Liver (tissue), 9 donors: ENCODE measurements around the gene NF2. TPM values are rescaled to one million over a fixed set of nuclear protein-coding genes. Genes with fewer than 3 reads are reported as not detected.
"Not testable (repeated sequence)": the region's sequence is repeated elsewhere in the genome, so short reads cannot be mapped to it uniquely, and the experiment has no call there.

Experiments
- DNase-seq: peaks from one replicate; pipeline ENCODE4 v3.0.0-alpha.2; 2017; ENCODE audit warnings: low spot score
- H3K27ac ChIP-seq, 2 donors: one replicate each; pipeline ENCODE4 v1.7.0; 2013; ENCODE audit warnings: inconsistent platforms in 2 of 2, low read length in 2 of 2, control low read depth in 1 of 2, low read depth in 1 of 2, mild to moderate bottlenecking in 1 of 2
- H3K27me3 ChIP-seq, 4 donors: one replicate each; pipeline versions ENCODE4 v1.6.1 to v1.7.0; 2013; ENCODE audit warnings: low read length in 3 of 4, inconsistent platforms in 1 of 4, mild to moderate bottlenecking in 1 of 4, moderate library complexity in 1 of 4; ENCODE audit not compliant: control insufficient read depth in 4 of 4, insufficient read depth in 4 of 4
- H3K36me3 ChIP-seq, 4 donors: one replicate each; pipeline versions ENCODE4 v1.6.1 to v1.7.0; 2013; ENCODE audit warnings: low read length in 3 of 4, mild to moderate bottlenecking in 3 of 4, low read depth in 1 of 4, moderate library complexity in 1 of 4; ENCODE audit not compliant: control insufficient read depth in 4 of 4, insufficient read depth in 3 of 4
- H3K4me1 ChIP-seq, 4 donors: one replicate each; pipeline versions ENCODE4 v1.6.1 to v1.7.0; 2013; ENCODE audit warnings: low read length in 3 of 4, mild to moderate bottlenecking in 3 of 4, moderate library complexity in 1 of 4; ENCODE audit not compliant: control insufficient read depth in 4 of 4, insufficient read depth in 4 of 4
- H3K4me3 ChIP-seq, 3 donors: one replicate each; pipeline versions ENCODE4 v1.6.1 to v1.7.0; 2013; ENCODE audit warnings: low read length in 3 of 3, control low read depth in 1 of 3, low read depth in 1 of 3, mild to moderate bottlenecking in 1 of 3
- H3K9ac ChIP-seq, 2 donors: one replicate each; pipeline ENCODE4 v1.7.0; 2013; ENCODE audit warnings: low read length in 2 of 2, mild to moderate bottlenecking in 2 of 2, moderate library complexity in 2 of 2, control low read depth in 1 of 2, low read depth in 1 of 2
- H3K9me3 ChIP-seq, 4 donors: one replicate each; pipeline versions ENCODE4 v1.6.1 to v1.7.0; 2013; ENCODE audit warnings: low read length in 3 of 4; ENCODE audit not compliant: control insufficient read depth in 4 of 4
- EGR1 ChIP-seq, 2 donors: IDR thresholded peaks; 2 replicates each; pipeline ENCODE4 v1.6.1; 2016 to 2018; ENCODE audit warnings: antibody characterized with exemption in 2 of 2, low read depth in 2 of 2
- FOXA1 ChIP-seq: IDR thresholded peaks from 2 replicates; pipeline ENCODE4 v1.6.1; 2016; ENCODE audit warnings: antibody characterized with exemption
- FOXA2 ChIP-seq: IDR thresholded peaks from 2 replicates; pipeline ENCODE4 v1.6.1; 2016; ENCODE audit warnings: antibody characterized with exemption
- GABPA ChIP-seq, 2 donors: IDR thresholded peaks in 1 of 2; conservative IDR thresholded peaks in 1 of 2; 2 replicates each; pipeline ENCODE4 v1.6.1; 2016; ENCODE audit warnings: antibody characterized with exemption in 2 of 2, mild to moderate bottlenecking in 1 of 2, moderate library complexity in 1 of 2
- HNF4A ChIP-seq, 2 donors: conservative IDR thresholded peaks; 2 replicates each; pipeline ENCODE4 v1.6.1; 2016; ENCODE audit warnings: antibody characterized with exemption in 2 of 2, mild to moderate bottlenecking in 2 of 2
- HNF4G ChIP-seq: IDR thresholded peaks from 2 replicates; pipeline ENCODE4 v1.6.1; 2016; ENCODE audit warnings: antibody characterized with exemption
- JUND ChIP-seq, 2 donors: IDR thresholded peaks; 2 replicates each; pipeline ENCODE4 v1.6.1; 2016; ENCODE audit warnings: antibody characterized with exemption in 2 of 2
- NR2F2 ChIP-seq: IDR thresholded peaks from 2 replicates; pipeline ENCODE4 v1.6.1; 2016; ENCODE audit warnings: antibody characterized with exemption
- RAD21 ChIP-seq, 2 donors: IDR thresholded peaks; 2 replicates each; pipeline ENCODE4 v1.6.1; 2016; ENCODE audit warnings: antibody characterized with exemption in 2 of 2, mild to moderate bottlenecking in 2 of 2
- RXRA ChIP-seq, 2 donors: IDR thresholded peaks; 2 replicates each; pipeline ENCODE4 v1.6.1; 2017 to 2018; ENCODE audit warnings: antibody characterized with exemption in 2 of 2, mild to moderate bottlenecking in 1 of 2
- SP1 ChIP-seq: IDR thresholded peaks from 2 replicates; pipeline ENCODE4 v1.6.1; 2018; ENCODE audit warnings: antibody characterized with exemption, mild to moderate bottlenecking
- TAF1 ChIP-seq: conservative IDR thresholded peaks from 2 replicates; pipeline ENCODE4 v1.6.1; 2016; ENCODE audit warnings: antibody characterized with exemption, mild to moderate bottlenecking
- YY1 ChIP-seq: IDR thresholded peaks from 2 replicates; pipeline ENCODE4 v1.6.1; 2016; ENCODE audit warnings: antibody characterized with exemption, mild to moderate bottlenecking
- WGBS: extraction: QIAGEN DNeasy Blood & Tissue Kit; methylation state at CpG from one replicate; pipeline ENCODE4 v1.1.7; 2013; 5-methylcytosine and 5-hydroxymethylcytosine counted together
- polyA plus RNA-seq, 2 donors: library from polyadenylated mRNA; stranded (reverse) in 1 of 2; unstranded in 1 of 2; fragments of 200-250 nt in 1 of 2; fragments of >200 nt in 1 of 2; fragmentation: Nextera tagmentation in 1 of 2; extraction: Ambion mirVana in 1 of 2; gene quantifications; one replicate each; pipeline versions ENCODE4 v1.2.1 to v1.2.3, GENCODE V29; 2013 to 2015
- total RNA-seq, 2 donors: library from RNA; depleted of rRNA; stranded (reverse); fragments of >200 nt; gene quantifications; one replicate each; pipeline ENCODE4 v1.2.3, GENCODE V29; 2014
- TF ChIP-seq, protein P1 (sequence below): IDR thresholded peaks from 2 replicates; pipeline ENCODE4 v1.6.1; 2016; ENCODE audit warnings: antibody characterized with exemption
- TF ChIP-seq, protein P2 (sequence below): IDR thresholded peaks from 2 replicates; pipeline ENCODE4 v1.6.1; 2016; ENCODE audit warnings: antibody characterized with exemption
- TF ChIP-seq, protein P3 (sequence below): fragments of 150-350 bp; IDR thresholded peaks from 2 replicates; pipeline ENCODE4 v1.5.1; 2017; ENCODE audit warnings: improper control_type of control experiment, low read depth, low read length; ENCODE audit not compliant: missing input control
- TF ChIP-seq, protein P4 (sequence below): IDR thresholded peaks from 2 replicates; pipeline ENCODE4 v1.6.1; 2016; ENCODE audit warnings: antibody characterized with exemption
- TF ChIP-seq, protein P5 (sequence below): IDR thresholded peaks from 2 replicates; pipeline ENCODE4 v1.6.1; 2016; ENCODE audit warnings: antibody characterized with exemption, mild to moderate bottlenecking
- donor health status: healthy.
- donor health status: healthy.
- donor health status: healthy.
- donor health status: healthy.
- donor health status: healthy.

The NF2 gene
- total and polyA plus RNA-seq, 4 donors = 6.2 to 25.2 (median 11.2) TPM

GRCh38 chr22:29593923-29594322 is 9.5 kb upstream of the NF2 start:
- H3K9ac ChIP-seq = no peak overlapping the region
- no peaks in the 10 kb centered on the region for H3K9me3 ChIP-seq
- no peaks in the 10 kb centered on the region for H3K36me3 ChIP-seq
- WGBS = 60% methylated on average over 4 of the region's 4 CpGs
- H3K27ac ChIP-seq = no peak overlapping the region
- TF ChIP-seq TAF1 (no peak), FOXA1 (no peak), RXRA (IDR thresholded peaks at IDR 0.05) (no peak), SP1 (no peak), JUND (IDR thresholded peaks at IDR 0.05) (no peak), GABPA (IDR thresholded peaks at IDR 0.05 in 1 of 2, conservative IDR thresholded peaks at IDR 0.05 in 1 of 2) (no peak), YY1 (no peak), FOXA2 (no peak), NR2F2 (no peak), RAD21 (IDR thresholded peaks at IDR 0.05) (no peak), HNF4A (conservative IDR thresholded peaks at IDR 0.05) (no peak), HNF4G (no peak), EGR1 (IDR thresholded peaks at IDR 0.05; ENCODE audit: low read depth in 2 of 2) (no peak)
- TF ChIP-seq, protein P1, sequence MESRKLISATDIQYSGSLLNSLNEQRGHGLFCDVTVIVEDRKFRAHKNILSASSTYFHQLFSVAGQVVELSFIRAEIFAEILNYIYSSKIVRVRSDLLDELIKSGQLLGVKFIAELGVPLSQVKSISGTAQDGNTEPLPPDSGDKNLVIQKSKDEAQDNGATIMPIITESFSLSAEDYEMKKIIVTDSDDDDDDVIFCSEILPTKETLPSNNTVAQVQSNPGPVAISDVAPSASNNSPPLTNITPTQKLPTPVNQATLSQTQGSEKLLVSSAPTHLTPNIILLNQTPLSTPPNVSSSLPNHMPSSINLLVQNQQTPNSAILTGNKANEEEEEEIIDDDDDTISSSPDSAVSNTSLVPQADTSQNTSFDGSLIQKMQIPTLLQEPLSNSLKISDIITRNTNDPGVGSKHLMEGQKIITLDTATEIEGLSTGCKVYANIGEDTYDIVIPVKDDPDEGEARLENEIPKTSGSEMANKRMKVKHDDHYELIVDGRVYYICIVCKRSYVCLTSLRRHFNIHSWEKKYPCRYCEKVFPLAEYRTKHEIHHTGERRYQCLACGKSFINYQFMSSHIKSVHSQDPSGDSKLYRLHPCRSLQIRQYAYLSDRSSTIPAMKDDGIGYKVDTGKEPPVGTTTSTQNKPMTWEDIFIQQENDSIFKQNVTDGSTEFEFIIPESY = no peak
- TF ChIP-seq, protein P2, sequence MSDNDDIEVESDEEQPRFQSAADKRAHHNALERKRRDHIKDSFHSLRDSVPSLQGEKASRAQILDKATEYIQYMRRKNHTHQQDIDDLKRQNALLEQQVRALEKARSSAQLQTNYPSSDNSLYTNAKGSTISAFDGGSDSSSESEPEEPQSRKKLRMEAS = no peak
- TF ChIP-seq, protein P3, sequence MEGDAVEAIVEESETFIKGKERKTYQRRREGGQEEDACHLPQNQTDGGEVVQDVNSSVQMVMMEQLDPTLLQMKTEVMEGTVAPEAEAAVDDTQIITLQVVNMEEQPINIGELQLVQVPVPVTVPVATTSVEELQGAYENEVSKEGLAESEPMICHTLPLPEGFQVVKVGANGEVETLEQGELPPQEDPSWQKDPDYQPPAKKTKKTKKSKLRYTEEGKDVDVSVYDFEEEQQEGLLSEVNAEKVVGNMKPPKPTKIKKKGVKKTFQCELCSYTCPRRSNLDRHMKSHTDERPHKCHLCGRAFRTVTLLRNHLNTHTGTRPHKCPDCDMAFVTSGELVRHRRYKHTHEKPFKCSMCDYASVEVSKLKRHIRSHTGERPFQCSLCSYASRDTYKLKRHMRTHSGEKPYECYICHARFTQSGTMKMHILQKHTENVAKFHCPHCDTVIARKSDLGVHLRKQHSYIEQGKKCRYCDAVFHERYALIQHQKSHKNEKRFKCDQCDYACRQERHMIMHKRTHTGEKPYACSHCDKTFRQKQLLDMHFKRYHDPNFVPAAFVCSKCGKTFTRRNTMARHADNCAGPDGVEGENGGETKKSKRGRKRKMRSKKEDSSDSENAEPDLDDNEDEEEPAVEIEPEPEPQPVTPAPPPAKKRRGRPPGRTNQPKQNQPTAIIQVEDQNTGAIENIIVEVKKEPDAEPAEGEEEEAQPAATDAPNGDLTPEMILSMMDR = no peak
- TF ChIP-seq, protein P4, sequence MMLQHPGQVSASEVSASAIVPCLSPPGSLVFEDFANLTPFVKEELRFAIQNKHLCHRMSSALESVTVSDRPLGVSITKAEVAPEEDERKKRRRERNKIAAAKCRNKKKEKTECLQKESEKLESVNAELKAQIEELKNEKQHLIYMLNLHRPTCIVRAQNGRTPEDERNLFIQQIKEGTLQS = no peak
- TF ChIP-seq, protein P5, sequence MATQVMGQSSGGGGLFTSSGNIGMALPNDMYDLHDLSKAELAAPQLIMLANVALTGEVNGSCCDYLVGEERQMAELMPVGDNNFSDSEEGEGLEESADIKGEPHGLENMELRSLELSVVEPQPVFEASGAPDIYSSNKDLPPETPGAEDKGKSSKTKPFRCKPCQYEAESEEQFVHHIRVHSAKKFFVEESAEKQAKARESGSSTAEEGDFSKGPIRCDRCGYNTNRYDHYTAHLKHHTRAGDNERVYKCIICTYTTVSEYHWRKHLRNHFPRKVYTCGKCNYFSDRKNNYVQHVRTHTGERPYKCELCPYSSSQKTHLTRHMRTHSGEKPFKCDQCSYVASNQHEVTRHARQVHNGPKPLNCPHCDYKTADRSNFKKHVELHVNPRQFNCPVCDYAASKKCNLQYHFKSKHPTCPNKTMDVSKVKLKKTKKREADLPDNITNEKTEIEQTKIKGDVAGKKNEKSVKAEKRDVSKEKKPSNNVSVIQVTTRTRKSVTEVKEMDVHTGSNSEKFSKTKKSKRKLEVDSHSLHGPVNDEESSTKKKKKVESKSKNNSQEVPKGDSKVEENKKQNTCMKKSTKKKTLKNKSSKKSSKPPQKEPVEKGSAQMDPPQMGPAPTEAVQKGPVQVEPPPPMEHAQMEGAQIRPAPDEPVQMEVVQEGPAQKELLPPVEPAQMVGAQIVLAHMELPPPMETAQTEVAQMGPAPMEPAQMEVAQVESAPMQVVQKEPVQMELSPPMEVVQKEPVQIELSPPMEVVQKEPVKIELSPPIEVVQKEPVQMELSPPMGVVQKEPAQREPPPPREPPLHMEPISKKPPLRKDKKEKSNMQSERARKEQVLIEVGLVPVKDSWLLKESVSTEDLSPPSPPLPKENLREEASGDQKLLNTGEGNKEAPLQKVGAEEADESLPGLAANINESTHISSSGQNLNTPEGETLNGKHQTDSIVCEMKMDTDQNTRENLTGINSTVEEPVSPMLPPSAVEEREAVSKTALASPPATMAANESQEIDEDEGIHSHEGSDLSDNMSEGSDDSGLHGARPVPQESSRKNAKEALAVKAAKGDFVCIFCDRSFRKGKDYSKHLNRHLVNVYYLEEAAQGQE = no peak
- H3K4me1 ChIP-seq = peaks cover 0 to 3% (median 0%) of the 10 kb centered on the region in 4 donors
- DNase-seq = no peak
- H3K27me3 ChIP-seq = no peaks in the 10 kb centered on the region
- no peak overlapping the region for H3K4me3 ChIP-seq

DNA sequence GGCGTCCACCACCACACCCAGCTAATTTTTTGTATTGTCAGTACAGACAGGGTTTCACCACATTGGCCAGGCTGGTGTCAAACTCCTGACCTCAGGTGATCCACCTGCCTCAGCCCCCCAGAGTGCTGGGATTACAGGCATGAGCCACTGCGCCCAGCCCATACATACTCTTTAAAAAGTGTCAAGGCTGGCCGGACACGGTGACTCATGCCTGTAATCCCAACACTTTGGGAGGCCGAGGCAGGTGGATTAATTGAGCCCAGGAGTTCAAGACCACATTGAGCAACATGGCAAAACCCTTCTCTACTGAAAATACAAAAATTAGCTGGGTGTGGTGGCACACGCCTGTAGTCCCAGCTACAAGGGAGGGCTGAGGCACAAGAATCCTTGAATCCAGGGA is 9.0 kb upstream of the NF2 start:
- not testable (repeated sequence) for H3K36me3 ChIP-seq, H3K4me1 ChIP-seq, H3K27ac ChIP-seq, H3K9ac ChIP-seq, DNase-seq, H3K27me3 ChIP-seq, H3K9me3 ChIP-seq, H3K4me3 ChIP-seq
- 82% methylated on average over 6 of the region's 6 CpGs for WGBS
